Spleen (tissue), 7 donors: ENCODE measurements around the gene VWA3A.

Source experiments
- CTCF ChIP-seq, 11 experiments: fragments of 200-600 bp in 7 of 11; fragments of 450-650 bp in 4 of 11; sonication (generic) in 4 of 11; IDR thresholded peaks in 8 of 11; conservative IDR thresholded peaks in 3 of 11; 1 replicate in 7 of 11; 2 replicates in 4 of 11; pipeline versions ENCODE4 v1.4.0 to v1.8.0; 2016 to 2021; ENCODE audit warnings: antibody characterized with exemption in 11 of 11, inconsistent platforms in 4 of 11, mild to moderate bottlenecking in 1 of 11
- POLR2A ChIP-seq, 3 donors: fragments of 450-650 bp; IDR thresholded peaks; one replicate each; pipeline ENCODE4 v1.5.1; 2017; ENCODE audit warnings: antibody characterized with exemption in 3 of 3, mild to moderate bottlenecking in 1 of 3
- POLR2AphosphoS5 ChIP-seq, 3 donors: sonication (generic); formaldehyde crosslinking; IDR thresholded peaks; one replicate each; pipeline ENCODE4 v1.5.1; 2017; ENCODE audit warnings: antibody characterized with exemption in 3 of 3
- donor health status: DM: no; HTN: no; CAD: no; lungs with moderate emphysema.
- donor health status: DM: no; HTN: no; CAD: no.
- donor health status: DM: no; HTN: no; CAD: no.

DNA sequence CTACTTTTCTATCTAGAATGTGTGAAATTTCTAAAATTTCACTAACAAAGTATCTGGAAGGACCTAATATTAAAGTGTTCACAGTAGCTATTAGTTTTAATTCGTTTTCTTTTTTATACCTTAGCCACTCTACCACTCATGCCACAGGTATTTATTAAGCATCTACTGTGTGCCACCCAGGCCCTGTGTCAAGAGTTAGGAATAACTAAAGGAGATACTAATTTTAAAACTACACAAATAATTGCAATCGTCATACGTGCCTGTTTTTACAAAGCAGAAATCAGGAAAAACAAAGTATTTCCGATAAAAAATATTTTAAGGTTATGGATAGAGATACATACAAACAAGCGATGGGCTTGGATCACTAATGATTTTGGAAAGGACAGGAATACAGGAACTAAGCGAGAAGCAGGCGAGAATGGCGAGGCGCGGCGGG, 113.3 kb downstream of the VWA3A start:
- TF ChIP-seq POLR2A (IDR thresholded peaks at IDR 0.05) = no peak
- no peak for TF ChIP-seq POLR2AphosphoS5 (IDR thresholded peaks at IDR 0.05)
- TF ChIP-seq CTCF (IDR thresholded peaks at IDR 0.05 in 8 of 11, conservative IDR thresholded peaks at IDR 0.05 in 3 of 11) = no peak
